Type B pancreatic cell (in vitro differentiated cells): Measurements from ENCODE around the gene NEURL1. TPM values are rescaled to one million over a fixed set of nuclear protein-coding genes. Genes with fewer than 3 reads are reported as not detected.

Source experiments
- DNase-seq: peaks from one replicate; pipeline ENCODE4 v3.0.0; 2021; ENCODE audit warnings: mixed read lengths; ENCODE audit not compliant: unreplicated experiment; ENCODE audit errors: extremely low spot score
- H3K27ac Mint-ChIP-seq: 2 replicates; pipeline ENCODE4 v1.8.0; 2021; ENCODE audit warnings: mild to moderate bottlenecking, mixed read lengths
- H3K27me3 Mint-ChIP-seq: 2 replicates; pipeline ENCODE4 v1.8.0; 2021; ENCODE audit warnings: mixed read lengths
- H3K36me3 Mint-ChIP-seq: 2 replicates; pipeline ENCODE4 v1.8.0; 2021; ENCODE audit warnings: mixed read lengths
- H3K4me1 Mint-ChIP-seq: one replicate; pipeline ENCODE4 v1.8.0; 2021; ENCODE audit warnings: mixed read lengths; ENCODE audit not compliant: unreplicated experiment
- H3K4me3 Mint-ChIP-seq: 2 replicates; pipeline ENCODE4 v1.8.0; 2021; ENCODE audit warnings: mild to moderate bottlenecking, mixed read lengths
- H3K9me3 Mint-ChIP-seq: 2 replicates; pipeline ENCODE4 v1.8.0; 2021; ENCODE audit warnings: mixed read lengths
- CTCF ChIP-seq: fragments of 200-600 bp; sonication (generic); conservative IDR thresholded peaks from 2 replicates; pipeline ENCODE4 v1.5.0; 2021; ENCODE audit warnings: antibody characterized with exemption, mild to moderate bottlenecking
- total RNA-seq: library from RNA; stranded (reverse); gene quantifications from 2 replicates; pipeline ENCODE4 v1.2.1, GENCODE V29; 2021; ENCODE audit warnings: low replicate concordance

NEURL1 gene
- total RNA-seq, 1 donor from 2014 or later, result 38.3 TPM

GRCh38 chr10:103554488-103555324, 61.2 kb downstream of the NEURL1 start:
- no peak for DNase-seq
- peak overlapping the region; percentile 86 for H3K4me3 Mint-ChIP-seq
- peaks cover 5% of the 10 kb centered on the region for H3K27me3 Mint-ChIP-seq
- no peak for TF ChIP-seq CTCF
- peak overlapping the region; percentile 74 for H3K27ac Mint-ChIP-seq
- no peaks in the 10 kb centered on the region for H3K9me3 Mint-ChIP-seq
- peaks cover 16% of the 10 kb centered on the region for H3K4me1 Mint-ChIP-seq
- no peaks in the 10 kb centered on the region for H3K36me3 Mint-ChIP-seq

- Mint-ChIP-seq H3K9me3 (no peaks in the 10 kb centered on the region), H3K27ac (no peak overlapping the region), H3K4me3 (peak overlapping the region; percentile 57), H3K4me1 (peaks cover 16% of the 10 kb centered on the region), H3K36me3 (no peaks in the 10 kb centered on the region), H3K27me3 (peaks cover 7% of the 10 kb centered on the region)
- no peak for TF ChIP-seq CTCF
- no peak for DNase-seq
These were observed 61.8 kb downstream of the NEURL1 start for GRCh38 chr10:103555325-103555649.

- Mint-ChIP-seq H3K36me3 (no peaks in the 10 kb centered on the region), H3K4me3 (peak overlapping the region; percentile 57), H3K4me1 (peaks cover 16% of the 10 kb centered on the region), H3K9me3 (no peaks in the 10 kb centered on the region), H3K27ac (no peak overlapping the region), H3K27me3 (peaks cover 7% of the 10 kb centered on the region)
- no peak for DNase-seq
- no peak for TF ChIP-seq CTCF
These were observed 62.2 kb downstream of the NEURL1 start for GRCh38 chr10:103555712-103556111.

- H3K27me3 Mint-ChIP-seq, result peaks cover 7% of the 10 kb centered on the region
These were observed 63.0 kb downstream of the NEURL1 start for GRCh38 chr10:103556383-103557007.

GRCh38 chr10:103557455-103557854, 64.0 kb downstream of the NEURL1 start:
- Mint-ChIP-seq H3K9me3 (no peaks in the 10 kb centered on the region), H3K27ac (peak overlapping the region; percentile 8), H3K27me3 (peaks cover 4% of the 10 kb centered on the region), H3K4me1 (peaks cover 16% of the 10 kb centered on the region), H3K4me3 (peak overlapping the region; percentile 57), H3K36me3 (no peaks in the 10 kb centered on the region)
- no peak for DNase-seq
- TF ChIP-seq CTCF, result no peak

More at GRCh38 chr10:103556383-103557007, 63.0 kb downstream of the NEURL1 start:
- no peak for DNase-seq
- Mint-ChIP-seq H3K4me1 (peaks cover 16% of the 10 kb centered on the region), H3K4me3 (peak overlapping the region; percentile 57), H3K27ac (peak overlapping the region; percentile 69), H3K36me3 (no peaks in the 10 kb centered on the region), H3K9me3 (no peaks in the 10 kb centered on the region)
- TF ChIP-seq CTCF, result no peak
